ENCODE data around the gene CXXC5.

CXXC5 gene

DNA sequence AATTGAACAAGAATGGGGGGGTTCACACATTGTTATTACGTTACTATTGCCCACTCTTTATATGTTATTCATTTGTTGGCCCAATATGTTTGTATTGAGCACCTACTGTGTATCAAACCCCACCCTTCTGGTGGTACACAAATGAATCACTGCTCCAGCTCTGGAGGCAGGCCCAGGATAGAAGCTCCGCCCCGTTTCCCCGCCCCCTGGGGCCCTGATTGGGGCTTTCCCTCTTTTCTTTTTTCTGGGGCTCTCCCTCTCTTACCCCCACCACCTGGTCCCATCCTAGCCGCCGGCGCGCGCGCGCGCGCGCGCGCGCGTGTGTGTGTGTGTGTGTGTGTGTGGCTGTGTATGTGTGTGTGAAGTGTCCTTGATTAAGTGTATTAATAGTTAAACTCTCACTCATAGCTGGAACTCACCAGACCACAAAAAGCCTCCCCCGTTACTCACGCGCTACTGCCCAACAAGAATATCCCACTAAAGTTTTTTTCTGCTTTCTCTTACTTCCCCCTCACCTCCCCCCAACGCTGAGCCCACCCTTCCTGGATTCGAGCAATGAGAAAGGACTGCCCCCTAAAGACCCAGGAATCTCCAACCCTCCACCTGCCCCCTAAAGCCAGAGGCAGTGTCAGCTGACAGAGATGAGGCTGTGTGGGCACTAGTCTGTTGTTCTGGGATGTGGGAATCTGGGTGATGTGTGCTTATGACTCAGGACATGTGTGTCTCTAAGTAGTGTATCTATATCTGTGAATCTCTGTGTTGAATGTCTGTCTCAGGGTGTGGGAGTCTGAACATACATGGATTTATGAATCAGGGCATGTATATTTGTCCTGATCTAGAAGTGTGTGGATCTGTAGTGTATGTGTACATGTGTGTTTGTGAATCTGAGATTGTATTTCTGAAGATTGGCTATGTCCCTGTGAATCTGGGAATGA lies 4.0 kb downstream of the CXXC5 start:
- Histone ChIP-seq H3K36me3 (ENCODE audit: insufficient read depth, low read length) (no peaks in the 10 kb centered on the region), H3K9me3 (ENCODE audit: control insufficient read depth, insufficient read depth, low read length) (no peaks in the 10 kb centered on the region), H3K9ac (ENCODE audit: low read depth, low read length) (no peak overlapping the region; the same call in 1 of the 2 replicates), H3K4me1 (ENCODE audit: insufficient read depth, low read length) (peaks cover 38% of the 10 kb centered on the region)

DNA sequence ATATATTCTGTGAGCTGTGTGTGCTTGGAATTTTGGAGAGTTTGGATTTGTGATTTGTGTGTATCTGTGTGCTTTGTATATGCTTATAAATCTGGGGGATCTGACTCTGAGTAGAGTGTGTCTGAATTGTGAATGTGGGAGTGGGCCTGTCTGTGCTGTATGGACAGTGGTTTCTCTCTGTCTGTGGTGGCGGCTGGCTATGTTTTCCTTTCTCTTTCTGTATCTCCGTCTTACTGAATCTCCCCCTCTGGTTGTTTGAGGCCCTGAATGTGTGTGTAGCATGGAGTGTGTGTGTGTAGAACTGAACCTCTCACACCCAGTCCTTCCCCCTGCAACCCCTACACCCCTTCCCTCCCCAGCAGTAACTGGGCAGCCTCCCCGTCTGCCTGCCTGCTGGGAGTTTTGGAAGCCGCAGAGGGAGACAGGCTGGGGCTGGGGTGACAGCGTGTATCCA lies 4.7 kb downstream of the CXXC5 start:
- Histone ChIP-seq H3K9me3 (ENCODE audit: control insufficient read depth, insufficient read depth, low read length) (no peaks in the 10 kb centered on the region), H3K9ac (ENCODE audit: low read depth, low read length) (no peak overlapping the region), H3K4me1 (ENCODE audit: insufficient read depth, low read length) (peaks cover 39% of the 10 kb centered on the region), H3K36me3 (ENCODE audit: insufficient read depth, low read length) (no peaks in the 10 kb centered on the region)

DNA sequence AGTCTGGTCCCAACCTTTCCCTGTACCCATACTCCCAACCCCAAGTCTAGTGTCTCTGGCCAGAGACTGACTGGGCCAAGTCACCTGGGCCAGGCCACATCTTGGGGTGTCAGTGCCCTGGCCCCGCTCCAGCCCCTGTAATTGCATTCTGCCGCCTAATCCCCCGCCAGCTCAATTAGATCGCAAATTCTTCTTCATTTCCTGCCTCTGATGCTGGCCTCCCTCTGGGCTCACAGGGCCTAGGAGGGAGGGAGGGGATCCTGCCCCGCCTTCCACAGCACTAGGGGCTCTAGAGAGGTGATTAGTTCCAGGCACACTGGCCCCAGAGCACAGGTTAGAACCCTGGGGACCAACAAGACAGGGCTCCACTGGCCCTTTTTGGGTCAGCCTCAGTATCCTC lies 5.5 kb downstream of the CXXC5 start:
- Histone ChIP-seq H3K4me1 (ENCODE audit: insufficient read depth, low read length) (peaks cover 46% of the 10 kb centered on the region), H3K9me3 (ENCODE audit: control insufficient read depth, insufficient read depth, low read length) (no peaks in the 10 kb centered on the region), H3K36me3 (ENCODE audit: insufficient read depth, low read length) (no peaks in the 10 kb centered on the region), H3K9ac (ENCODE audit: low read depth, low read length) (no peak overlapping the region)

DNA sequence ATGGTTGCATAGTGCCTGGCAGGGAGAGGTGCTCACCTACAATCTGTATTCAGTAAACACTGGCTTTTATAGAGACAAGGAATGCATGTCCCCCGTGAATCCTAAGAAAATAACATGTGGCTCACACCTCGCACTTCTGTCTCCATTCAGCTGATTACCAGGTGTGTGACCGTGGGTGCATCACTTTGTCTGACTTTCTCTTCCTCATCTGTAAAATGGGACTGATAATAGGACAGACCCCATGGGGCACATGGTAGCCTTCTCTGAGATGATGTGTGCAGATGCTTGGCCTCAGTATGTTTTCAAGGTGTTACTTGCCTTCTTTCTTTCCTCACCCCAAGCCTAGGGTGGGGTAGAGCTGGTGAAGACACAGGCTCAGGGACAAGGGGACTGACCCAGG lies 6.3 kb downstream of the CXXC5 start:
- no peak overlapping the region for H3K9ac ChIP-seq (ENCODE audit: low read depth, low read length)
- H3K9me3 ChIP-seq (ENCODE audit: control insufficient read depth, insufficient read depth, low read length): no peaks in the 10 kb centered on the region
- no peaks in the 10 kb centered on the region for H3K36me3 ChIP-seq (ENCODE audit: insufficient read depth, low read length)
- peaks cover 53% of the 10 kb centered on the region for H3K4me1 ChIP-seq (ENCODE audit: insufficient read depth, low read length)

DNA sequence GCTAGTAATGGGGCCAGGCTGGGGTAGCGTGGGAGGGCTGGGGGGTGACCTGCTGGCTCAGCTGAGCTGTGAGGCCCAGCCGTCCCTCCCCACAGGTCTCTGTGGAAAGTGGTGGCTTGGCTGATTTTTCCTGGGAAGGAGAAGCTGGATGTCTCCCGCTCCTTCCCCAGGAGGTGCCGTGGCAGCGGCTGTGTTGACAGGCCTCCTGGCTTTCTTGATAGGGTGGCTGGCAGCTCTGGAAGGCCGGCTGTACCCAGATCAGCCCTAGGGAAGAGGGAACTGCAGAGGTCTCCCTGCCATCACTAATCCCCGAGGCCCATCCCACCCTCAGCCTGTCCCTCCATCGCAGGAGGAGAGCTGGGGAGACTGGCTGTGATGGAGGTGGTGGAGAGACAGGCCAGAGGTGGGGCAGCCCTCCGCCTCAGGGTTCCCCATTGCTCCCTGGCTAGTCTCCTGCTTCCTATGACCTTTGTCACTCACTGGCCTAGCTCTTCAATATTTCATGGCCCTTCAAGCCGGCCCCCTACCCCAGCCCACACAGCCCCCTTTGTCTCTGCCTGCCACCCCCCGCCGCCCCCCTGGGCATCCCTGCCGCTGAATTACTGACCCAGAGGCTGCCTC lies 6.8 kb downstream of the CXXC5 start:
- Histone ChIP-seq H3K36me3 (ENCODE audit: insufficient read depth, low read length) (no peaks in the 10 kb centered on the region), H3K9me3 (ENCODE audit: control insufficient read depth, insufficient read depth, low read length) (no peaks in the 10 kb centered on the region), H3K9ac (ENCODE audit: low read depth, low read length) (no peak overlapping the region), H3K4me1 (ENCODE audit: insufficient read depth, low read length) (peaks cover 59% of the 10 kb centered on the region)

DNA sequence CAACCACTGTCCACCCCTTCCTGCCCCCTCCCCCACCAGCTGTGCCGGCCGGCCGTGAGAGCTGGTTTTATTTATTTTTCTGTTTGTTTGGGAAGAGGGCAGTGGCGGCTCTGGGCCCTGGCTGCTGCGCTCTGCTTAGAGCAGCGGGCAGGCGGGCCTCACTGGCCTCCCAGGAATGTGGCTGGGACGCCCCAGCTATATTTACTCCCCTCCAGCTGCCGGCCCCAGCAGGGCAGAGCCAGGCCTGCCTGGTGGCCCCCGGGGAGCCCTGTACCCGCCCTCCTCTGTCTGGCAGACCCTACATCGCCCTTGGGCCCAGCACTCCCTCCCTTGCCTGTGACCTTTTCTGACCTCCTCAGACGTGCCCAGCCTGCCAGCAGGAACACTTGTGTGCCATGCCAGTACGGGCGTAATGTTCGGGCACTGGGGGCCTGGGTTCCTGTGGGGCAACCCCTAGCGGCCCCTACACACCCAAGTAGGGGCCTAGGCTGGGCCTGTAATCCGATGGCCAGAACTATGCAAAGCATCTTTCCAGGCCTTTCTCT lies 7.7 kb downstream of the CXXC5 start:
- Histone ChIP-seq H3K36me3 (ENCODE audit: insufficient read depth, low read length) (no peaks in the 10 kb centered on the region), H3K4me1 (ENCODE audit: insufficient read depth, low read length) (peaks cover 63% of the 10 kb centered on the region), H3K9me3 (ENCODE audit: control insufficient read depth, insufficient read depth, low read length) (no peaks in the 10 kb centered on the region), H3K9ac (ENCODE audit: low read depth, low read length) (no peak overlapping the region)

DNA sequence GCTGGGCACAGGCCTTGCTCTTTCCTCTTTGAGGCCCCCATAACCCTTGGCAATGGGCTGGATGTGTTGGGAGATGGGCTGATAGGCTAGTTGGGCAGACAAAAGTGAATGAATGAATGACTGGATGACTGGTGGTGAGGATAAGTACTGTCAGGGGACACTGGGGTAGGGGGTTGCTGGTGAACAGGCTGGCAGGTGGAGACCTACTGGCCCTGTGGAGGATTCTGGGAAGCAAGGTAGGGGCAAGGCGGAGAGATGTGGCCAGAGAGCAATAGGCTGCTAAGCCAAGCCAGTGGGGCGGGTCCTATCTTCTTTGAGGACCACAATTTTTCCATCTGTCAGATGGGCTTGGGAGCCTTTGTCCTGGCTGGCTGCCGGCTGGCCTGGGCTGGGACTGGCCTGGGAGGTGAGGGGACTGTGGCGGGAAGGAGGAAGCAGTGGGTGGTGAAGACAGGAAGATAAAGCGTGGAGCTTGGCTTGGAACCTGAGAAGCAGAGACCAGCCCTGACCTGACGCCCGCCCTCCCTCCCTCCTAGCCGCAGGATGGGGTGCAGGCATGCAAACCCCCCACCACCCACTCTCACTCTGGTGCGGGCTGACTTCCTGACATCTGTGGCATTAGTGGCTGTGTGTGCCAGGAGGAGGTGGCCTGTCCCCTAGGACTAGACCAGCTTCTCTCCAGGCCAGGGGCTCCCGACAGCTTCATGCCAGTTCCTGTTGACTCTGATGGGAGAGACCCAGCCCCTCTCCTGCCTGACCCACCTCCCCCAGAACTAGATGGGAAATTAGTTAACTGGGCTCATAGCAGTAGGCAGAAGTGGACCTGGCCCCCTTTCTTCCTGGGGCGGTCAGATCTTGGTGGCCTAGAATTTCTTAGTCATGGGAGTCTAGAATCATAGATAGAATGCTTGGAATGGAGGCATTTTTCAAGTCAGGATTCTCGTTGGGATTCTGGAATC lies 9.5 kb downstream of the CXXC5 start:
- Histone ChIP-seq H3K9ac (ENCODE audit: low read depth, low read length) (no peak overlapping the region), H3K4me1 (ENCODE audit: insufficient read depth, low read length) (peaks cover 58% of the 10 kb centered on the region), H3K9me3 (ENCODE audit: control insufficient read depth, insufficient read depth, low read length) (no peaks in the 10 kb centered on the region), H3K36me3 (ENCODE audit: insufficient read depth, low read length) (no peaks in the 10 kb centered on the region; the same call in 1 of the 2 replicates)

DNA sequence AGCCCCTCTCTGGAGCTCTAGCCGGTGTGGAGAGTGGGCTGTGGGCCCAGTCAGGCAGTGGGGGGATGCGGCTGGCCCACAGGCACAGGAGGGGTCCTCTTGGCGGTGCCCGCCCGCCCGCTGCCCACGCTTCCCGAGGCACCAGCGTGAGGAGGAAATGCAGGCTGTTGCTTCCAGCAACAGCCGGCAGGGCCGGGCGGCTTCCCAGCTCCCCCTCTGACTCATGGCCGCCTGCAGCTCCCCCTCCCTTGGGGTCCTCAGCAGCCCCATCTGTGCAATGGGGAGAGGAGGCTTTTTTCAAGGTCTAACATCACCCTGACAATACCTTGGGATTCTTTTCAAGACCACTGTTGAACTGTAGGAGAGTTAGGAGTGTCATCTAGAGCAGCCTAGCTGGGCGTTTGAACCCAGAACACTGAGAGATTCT lies 10.4 kb downstream of the CXXC5 start:
- no peaks in the 10 kb centered on the region; the same call in 1 of the 2 replicates for H3K36me3 ChIP-seq (ENCODE audit: insufficient read depth, low read length)
- H3K9me3 ChIP-seq (ENCODE audit: control insufficient read depth, insufficient read depth, low read length): no peaks in the 10 kb centered on the region
- peaks cover 52% of the 10 kb centered on the region for H3K4me1 ChIP-seq (ENCODE audit: insufficient read depth, low read length)
- H3K9ac ChIP-seq (ENCODE audit: low read depth, low read length): no peak overlapping the region

DNA sequence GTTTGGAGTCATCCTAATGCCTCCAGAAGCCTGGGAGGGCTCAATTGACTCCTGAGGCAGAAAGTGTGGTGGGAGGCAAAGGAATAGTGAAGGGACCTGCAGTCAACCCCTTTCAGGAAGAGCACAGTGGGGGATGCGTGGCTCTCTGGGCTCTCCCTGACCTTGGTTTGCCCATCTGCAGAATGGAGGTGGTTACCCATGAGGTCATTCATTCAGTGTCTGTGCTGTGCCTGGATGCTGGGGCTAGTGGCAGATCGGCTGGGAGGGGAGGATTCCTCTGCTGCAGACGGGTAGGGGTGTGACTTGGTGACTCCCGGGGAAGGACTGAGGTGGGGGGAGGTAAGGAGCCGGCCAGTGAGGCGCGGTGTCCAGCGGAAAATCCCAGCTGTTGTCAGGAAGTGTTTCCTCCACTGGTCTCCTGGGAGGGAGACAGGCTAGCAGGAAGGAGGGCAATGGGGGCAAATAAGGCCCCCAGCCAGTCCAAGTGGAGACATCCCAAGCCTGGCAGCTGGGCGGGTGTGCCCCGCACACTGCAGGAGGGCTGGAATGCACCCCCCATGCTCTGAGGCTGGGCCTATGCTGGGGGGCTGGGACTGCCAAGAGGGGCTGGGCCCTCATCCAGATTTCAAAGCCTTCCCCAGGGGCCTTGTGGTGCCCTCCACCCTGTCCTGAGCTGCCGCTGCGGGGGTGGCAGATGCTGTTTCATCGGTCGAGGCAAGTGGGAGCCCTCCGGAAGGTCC lies 10.9 kb downstream of the CXXC5 start:
- no peak overlapping the region for H3K9ac ChIP-seq (ENCODE audit: low read depth, low read length)

DNA sequence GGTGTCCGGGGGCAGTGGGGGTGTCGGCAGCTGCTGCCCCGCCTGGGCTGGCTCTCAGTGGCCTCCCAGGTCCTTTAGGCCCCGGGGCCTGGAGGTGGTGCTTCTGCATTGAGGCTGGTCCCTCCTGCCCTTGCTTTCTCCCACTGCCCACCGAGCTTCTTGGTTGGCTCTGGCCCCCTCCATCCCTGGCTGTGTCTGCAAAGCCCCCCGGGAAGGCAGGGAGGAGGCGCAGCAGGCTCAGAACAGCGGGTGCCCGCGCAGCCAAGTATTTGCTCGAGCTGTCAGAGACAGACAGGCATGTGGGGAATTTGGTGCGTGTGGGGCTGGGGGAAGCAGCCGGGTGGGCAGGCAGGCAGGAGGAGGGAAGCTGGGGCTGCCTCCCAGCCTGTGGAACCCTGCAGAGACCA lies 11.5 kb downstream of the CXXC5 start:
- no peaks in the 10 kb centered on the region for H3K9me3 ChIP-seq (ENCODE audit: control insufficient read depth, insufficient read depth, low read length)
- peaks cover 50% of the 10 kb centered on the region; the same call in 1 of the 2 replicates for H3K4me1 ChIP-seq (ENCODE audit: insufficient read depth, low read length)
- H3K36me3 ChIP-seq (ENCODE audit: insufficient read depth, low read length): no peaks in the 10 kb centered on the region; the same call in 1 of the 2 replicates
- H3K9ac ChIP-seq (ENCODE audit: low read depth, low read length): no peak overlapping the region

More for the DNA sequence above, 10.9 kb downstream of the CXXC5 start:
- H3K9me3 ChIP-seq (ENCODE audit: control insufficient read depth, insufficient read depth, low read length): no peaks in the 10 kb centered on the region
- H3K36me3 ChIP-seq (ENCODE audit: insufficient read depth, low read length): no peaks in the 10 kb centered on the region; the same call in 1 of the 2 replicates
- H3K4me1 ChIP-seq (ENCODE audit: insufficient read depth, low read length): peaks cover 52% of the 10 kb centered on the region

DNA sequence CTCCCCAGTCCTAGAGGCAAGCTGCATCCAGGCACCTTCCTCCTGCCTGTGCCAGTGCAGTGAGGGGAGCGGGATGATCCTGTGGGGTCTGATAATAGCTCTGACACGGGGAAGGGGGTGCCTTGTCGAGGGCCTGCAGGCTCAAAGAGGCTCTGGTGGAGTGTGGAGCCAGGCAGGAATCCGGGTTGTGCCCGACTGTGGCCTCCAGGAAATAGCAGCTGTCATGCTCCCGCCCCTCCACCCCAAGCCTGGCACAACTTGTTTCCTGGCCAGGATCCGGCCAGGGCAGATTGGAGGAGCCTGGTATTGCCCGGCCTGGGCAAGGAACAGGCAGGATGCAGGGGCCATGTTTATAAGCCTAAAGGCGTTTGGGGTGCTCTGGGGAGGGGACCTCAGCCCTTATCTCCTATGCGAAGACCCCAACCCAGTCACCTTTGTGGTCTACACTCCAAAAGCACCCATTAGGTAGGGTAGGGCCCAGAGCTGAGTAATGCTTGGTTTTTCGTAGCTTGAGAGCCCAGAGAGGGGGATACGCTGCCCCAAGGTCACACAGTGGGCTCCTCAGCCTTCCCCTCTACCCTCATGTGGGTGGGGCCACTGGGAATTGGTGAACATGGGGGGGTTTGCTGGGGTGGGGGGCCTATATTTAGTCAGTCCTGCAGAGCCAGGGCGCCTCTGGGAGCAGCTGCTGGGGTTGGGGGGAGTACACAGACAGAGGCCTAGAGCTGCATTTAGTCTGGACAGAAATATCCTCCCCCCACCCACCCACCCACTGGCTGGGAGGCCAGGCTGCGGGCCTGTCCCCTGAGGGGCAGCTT lies 12.2 kb downstream of the CXXC5 start:
- Histone ChIP-seq H3K9me3 (ENCODE audit: control insufficient read depth, insufficient read depth, low read length) (no peaks in the 10 kb centered on the region), H3K36me3 (ENCODE audit: insufficient read depth, low read length) (no peaks in the 10 kb centered on the region; the same call in 1 of the 2 replicates), H3K9ac (ENCODE audit: low read depth, low read length) (no peak overlapping the region), H3K4me1 (ENCODE audit: insufficient read depth, low read length) (peaks cover 49% of the 10 kb centered on the region; the same call in 1 of the 2 replicates)

DNA sequence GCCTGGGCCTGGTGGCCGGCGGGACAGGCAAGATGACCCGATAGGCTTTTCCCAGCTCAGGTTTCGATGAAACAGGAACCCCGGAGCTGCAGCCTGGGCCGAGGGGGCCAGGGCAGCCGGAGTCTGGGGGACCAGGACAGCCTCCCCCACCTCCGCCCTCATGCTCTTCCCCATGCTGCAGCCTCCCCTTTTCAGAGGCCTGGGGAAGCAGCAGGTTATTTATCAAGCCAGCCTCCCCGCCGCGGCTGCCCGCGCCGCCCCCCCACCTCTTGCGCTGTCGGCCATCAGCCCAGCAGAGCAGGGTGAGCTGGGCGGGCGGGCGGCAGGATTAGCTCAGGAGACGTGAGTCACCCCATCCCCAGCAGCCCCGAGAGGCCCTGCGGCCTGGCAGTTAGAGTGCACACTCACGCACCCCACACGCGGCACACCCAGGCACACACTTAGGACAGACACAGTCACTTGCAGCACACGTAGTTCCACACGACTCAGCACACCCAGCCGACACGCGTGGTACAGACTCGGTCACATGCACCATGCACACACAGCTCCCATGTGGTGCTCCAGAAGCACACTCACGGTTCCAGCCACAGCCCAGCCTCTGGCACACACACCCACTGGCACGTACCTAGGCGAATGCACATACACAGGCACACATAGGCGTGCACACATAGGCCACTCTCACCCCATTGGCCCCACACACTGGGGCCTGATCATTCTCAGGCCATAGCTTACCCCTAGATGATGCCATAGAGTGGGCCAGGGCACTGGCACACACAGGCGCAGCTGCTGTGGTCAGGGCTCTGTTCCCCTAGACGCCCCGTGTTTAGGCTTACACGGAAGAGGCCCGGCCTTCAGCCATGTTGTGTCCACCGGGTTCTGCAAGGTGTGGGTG lies 13.0 kb downstream of the CXXC5 start:
- Histone ChIP-seq H3K4me1 (ENCODE audit: insufficient read depth, low read length) (peaks cover 43% of the 10 kb centered on the region; the same call in 1 of the 2 replicates), H3K9ac (ENCODE audit: low read depth, low read length) (no peak overlapping the region), H3K36me3 (ENCODE audit: insufficient read depth, low read length) (no peaks in the 10 kb centered on the region; the same call in 1 of the 2 replicates)

More for the DNA sequence above, 13.0 kb downstream of the CXXC5 start:
- no peaks in the 10 kb centered on the region for H3K9me3 ChIP-seq (ENCODE audit: control insufficient read depth, insufficient read depth, low read length)

Measured in ES-I3 (cell line).